Mononuclear cell (primary cell): ENCODE results near the gene LEF1. TPM values are rescaled to one million over a fixed set of nuclear protein-coding genes. Genes with fewer than 3 reads are reported as not detected.
A peak's percentile ranks its signal among the peaks of the same experiment; 100 is the strongest.

Experiments
- H3K27me3 ChIP-seq: 2 replicates; pipeline ENCODE4 v1.6.0; 2011; ENCODE audit warnings: low read length, control low read depth; ENCODE audit not compliant: insufficient read depth
- H3K4me1 ChIP-seq: 2 replicates; pipeline ENCODE4 v1.5.1; 2011; ENCODE audit warnings: mild to moderate bottlenecking, low read length, control low read depth; ENCODE audit not compliant: insufficient read depth
- H3K4me3 ChIP-seq: 2 replicates; pipeline ENCODE4 v1.5.1; 2011; ENCODE audit warnings: mild to moderate bottlenecking, low read length, moderate library complexity
- H3K9me3 ChIP-seq: 2 replicates; pipeline ENCODE4 v1.5.1; 2011; ENCODE audit warnings: low read depth, mild to moderate bottlenecking, control low read depth, low read length
- total RNA-seq: library from RNA; depleted of rRNA; stranded (reverse); fragments of >200 nt; gene quantifications from one replicate; pipeline ENCODE4 v1.2.3, GENCODE V29; 2012

Gene LEF1
- total RNA-seq, 1 donor, result 327 TPM

DNA sequence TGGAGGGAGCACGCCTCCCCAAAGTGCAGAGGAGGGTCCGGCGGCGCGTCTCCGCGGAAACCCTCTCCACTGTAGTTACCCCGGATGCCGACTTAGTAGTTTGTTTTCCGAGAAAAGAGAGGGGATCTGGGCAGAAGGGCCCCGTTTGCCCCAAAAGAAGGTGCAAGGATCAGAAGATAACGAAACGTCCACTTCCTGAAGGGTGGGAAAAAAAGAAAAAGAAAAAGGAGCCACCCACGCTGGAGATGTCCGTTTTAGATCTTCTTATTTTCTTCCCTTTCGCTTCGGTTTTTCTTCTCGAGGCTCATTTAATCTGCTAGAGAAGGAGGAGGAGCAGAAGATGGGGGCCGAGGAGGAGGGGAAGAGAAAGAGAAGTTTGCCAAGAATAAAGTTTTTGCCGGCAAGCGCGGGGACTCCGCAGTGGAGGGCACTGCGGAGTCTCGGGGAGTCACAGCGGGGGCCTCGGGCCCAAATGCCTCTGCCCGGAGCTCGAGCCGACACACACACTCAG, 517 bp downstream of the LEF1 start:
- Histone ChIP-seq H3K4me1 (peaks cover 52% of the 10 kb centered on the region), H3K9me3 (no peaks in the 10 kb centered on the region), H3K27me3 (peaks cover 85% of the 10 kb centered on the region), H3K4me3 (peak overlapping the region; percentile 61)

DNA sequence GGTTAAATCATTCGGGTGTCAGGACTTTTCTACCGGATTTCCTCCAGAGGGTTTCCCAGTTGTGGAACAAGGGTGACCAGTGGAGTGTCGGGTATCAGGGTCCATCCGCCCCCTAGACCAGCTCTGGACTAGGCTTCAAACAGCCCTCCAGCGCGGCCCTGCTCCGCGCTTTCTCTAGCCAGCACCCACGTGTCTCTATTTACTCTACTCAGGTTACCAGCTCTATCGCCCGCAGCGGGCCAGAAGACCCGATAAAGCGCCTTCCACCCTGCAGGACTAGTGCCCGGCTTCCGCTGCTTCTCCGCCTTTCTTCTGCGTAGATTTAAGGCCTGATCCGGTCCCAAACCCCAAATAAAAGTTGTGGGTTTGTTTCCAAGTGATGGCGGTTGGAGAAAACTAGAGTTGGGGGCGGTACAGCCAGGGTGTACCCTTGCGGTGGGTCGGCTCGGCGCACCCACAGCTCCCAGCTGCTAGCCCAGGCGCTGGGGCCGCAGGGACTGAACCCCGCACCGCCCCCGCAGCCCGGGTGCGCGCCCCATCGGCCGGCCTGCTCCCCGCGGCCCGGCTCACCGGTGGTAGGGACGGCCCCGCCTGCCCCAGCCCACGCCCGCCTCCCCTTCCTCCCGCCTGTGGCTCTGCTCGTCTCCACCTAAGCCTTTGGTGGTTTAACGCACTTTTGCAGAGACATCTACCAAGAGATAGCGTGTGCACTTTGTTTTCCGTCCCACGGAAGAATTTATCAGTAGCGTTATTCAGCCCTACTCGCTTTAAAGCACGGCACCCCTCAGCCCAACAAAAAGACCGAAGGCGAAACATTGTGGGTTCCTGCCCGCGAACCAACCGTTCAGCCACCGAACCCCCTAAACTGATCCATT, 2.1 kb downstream of the LEF1 start:
- peaks cover 82% of the 10 kb centered on the region for H3K27me3 ChIP-seq
- H3K4me1 ChIP-seq, result peaks cover 39% of the 10 kb centered on the region
- H3K9me3 ChIP-seq, result no peaks in the 10 kb centered on the region
- peak overlapping the region; percentile 61 for H3K4me3 ChIP-seq

DNA sequence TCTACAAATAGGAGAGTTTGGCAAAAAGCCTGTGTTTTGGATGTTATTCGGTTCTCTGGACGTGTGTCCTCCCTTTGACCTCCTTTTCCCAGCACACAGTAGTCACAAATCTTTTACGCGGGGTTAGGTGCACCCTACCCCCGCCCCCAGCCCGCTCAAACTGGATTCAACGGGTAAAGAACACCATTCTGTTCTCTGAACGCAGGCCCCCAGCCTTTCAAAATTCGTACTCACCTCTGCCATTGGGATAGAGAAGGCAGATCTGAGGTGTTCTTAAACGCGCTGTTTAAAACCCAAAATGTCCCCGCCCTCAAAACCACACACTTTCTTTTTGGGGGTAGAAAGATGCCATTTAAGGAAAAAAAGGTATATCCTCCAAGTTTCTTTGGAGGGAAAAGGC, 2.7 kb downstream of the LEF1 start:
- Histone ChIP-seq H3K9me3 (no peaks in the 10 kb centered on the region), H3K4me3 (peak overlapping the region; percentile 61), H3K4me1 (peaks cover 33% of the 10 kb centered on the region), H3K27me3 (peaks cover 82% of the 10 kb centered on the region)

DNA sequence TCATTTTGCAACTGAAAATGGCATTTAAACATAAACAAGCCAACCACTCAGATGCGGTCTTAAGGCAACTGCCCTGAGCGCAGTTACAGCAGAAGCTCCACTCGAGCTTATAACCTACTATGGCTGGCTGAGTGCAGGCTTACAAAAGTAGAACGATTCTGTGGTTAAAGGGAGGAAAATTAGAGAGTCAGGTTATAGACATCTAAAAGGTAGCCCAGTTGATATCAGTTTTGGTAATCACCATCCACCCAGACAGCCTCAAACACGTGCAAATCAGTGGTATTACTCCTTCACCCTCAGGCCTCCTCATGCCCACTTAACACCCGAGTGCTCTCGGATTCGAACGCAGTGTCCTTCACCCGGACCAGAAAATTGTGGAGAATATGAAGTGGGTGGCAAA, 3.1 kb downstream of the LEF1 start:
- Histone ChIP-seq H3K4me3 (peak overlapping the region; percentile 61), H3K27me3 (peaks cover 82% of the 10 kb centered on the region), H3K9me3 (no peaks in the 10 kb centered on the region), H3K4me1 (peaks cover 33% of the 10 kb centered on the region)

DNA sequence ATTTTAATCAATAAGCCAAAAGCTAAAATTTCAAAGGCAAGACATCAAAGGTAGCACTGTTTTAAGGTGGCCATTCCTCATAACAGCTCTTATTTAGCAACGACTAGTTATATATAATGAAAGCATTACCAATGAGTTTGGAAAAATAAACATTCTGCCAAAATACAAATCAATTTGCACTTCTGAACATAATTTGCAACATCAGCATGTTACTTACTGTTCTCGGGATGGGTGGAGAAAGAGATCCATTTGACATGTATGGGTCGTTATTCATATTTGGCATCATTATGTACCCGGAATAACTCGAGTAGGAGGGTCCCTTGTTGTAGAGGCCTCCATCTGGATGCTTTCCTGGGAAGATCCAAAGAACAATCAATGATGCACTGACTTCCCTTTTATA, 5.4 kb downstream of the LEF1 start:
- H3K4me1 ChIP-seq, result peaks cover 22% of the 10 kb centered on the region
- no peaks in the 10 kb centered on the region for H3K9me3 ChIP-seq
- peaks cover 67% of the 10 kb centered on the region for H3K27me3 ChIP-seq
- peak overlapping the region; percentile 38 for H3K4me3 ChIP-seq

DNA sequence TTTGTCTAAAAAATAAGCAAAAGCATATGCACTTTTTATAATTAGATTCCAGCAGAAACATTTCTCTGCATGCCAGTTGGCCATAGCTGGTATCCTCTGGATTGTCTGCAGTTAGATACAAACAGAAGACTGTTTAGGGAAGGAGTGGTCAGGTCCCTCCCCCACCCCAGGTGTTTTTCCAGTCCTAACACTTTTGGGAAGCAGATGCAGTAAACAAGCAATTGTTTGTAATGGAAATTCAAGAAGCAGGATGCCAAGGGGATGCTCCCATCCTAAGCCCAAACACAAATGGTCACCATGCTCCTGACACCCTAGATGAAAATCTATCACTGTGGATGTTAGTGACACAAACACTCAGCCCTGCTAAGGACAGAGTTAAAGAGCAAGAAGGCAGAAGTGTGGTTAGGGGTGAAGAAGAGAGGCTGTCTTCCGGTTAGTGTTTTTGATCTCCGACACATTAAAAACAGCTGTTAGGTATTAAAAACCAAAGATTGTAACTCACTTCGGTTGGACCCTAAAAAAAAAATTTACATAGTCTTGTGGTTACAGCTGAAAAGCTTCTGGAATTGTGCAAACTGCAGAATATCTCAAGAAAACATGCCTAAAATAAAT, 7.9 kb downstream of the LEF1 start:
- Histone ChIP-seq H3K4me1 (peaks cover 8% of the 10 kb centered on the region), H3K4me3 (peak overlapping the region; percentile 6), H3K27me3 (peaks cover 56% of the 10 kb centered on the region), H3K9me3 (no peaks in the 10 kb centered on the region)

DNA sequence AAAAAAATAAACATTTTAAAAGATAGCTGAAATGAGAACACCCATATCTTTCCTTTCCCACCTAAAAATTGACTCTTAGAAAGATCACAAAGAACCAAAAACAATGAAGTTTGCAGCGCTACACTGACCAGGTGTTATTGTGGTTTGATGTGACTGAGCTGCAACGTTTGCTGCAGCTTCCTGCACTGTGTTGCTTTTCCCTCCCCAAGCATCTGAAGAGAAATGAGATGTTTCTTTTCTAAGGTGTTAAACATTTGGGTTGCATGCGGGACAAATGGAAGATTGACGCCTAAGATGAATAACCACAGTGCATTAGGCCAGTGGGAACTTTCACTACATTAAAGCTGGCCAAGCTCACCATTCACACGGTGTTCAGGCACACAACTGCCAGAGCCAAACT, 8.9 kb downstream of the LEF1 start:
- H3K4me3 ChIP-seq, result no peak overlapping the region
- peaks cover 46% of the 10 kb centered on the region for H3K27me3 ChIP-seq
- H3K4me1 ChIP-seq, result peaks cover 8% of the 10 kb centered on the region

DNA sequence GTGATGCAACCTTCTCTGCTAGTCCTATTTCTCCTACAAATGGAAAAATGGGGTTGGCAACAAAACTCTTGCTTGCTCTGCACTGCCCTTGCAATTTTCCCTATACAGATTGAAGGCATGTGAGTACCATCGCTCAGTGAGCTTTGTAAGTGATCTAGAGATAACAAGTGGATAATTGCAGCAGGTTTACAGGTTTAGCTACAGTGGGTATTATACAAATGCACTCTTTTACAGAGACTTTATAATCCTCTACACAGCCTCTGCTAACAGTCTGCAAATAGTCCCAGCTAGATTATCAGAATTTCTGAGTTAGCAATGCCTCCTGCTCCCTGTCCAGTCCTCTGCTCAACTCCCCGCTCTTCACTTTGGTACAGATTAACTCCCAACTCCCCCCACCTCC, 11.1 kb downstream of the LEF1 start:
- no peak overlapping the region for H3K4me3 ChIP-seq
- peaks cover 31% of the 10 kb centered on the region for H3K27me3 ChIP-seq
- peaks cover 13% of the 10 kb centered on the region for H3K4me1 ChIP-seq
- H3K9me3 ChIP-seq, result no peaks in the 10 kb centered on the region

More for the DNA sequence above, 8.9 kb downstream of the LEF1 start:
- no peaks in the 10 kb centered on the region for H3K9me3 ChIP-seq

DNA sequence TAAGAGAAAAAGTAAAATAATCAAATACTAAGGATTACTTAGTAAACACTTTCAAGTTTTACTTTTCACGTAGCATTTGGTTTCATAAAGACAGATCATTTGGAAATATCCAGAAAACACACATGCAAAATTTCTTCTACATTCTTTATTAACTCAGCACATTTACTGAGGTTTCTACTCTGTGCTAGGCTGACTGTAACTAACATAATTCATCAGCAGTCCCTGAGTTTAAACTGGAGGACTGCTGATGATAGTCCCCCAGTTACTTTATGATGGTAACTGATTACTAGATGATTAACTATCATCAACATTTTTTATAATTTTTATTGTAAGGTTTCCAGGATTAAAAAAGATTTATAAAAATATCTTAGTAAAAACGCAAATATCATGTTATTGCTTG, 12.3 kb downstream of the LEF1 start:
- peaks cover 14% of the 10 kb centered on the region for H3K4me1 ChIP-seq
- no peaks in the 10 kb centered on the region for H3K9me3 ChIP-seq
- H3K27me3 ChIP-seq, result peaks cover 21% of the 10 kb centered on the region
- H3K4me3 ChIP-seq, result no peak overlapping the region

DNA sequence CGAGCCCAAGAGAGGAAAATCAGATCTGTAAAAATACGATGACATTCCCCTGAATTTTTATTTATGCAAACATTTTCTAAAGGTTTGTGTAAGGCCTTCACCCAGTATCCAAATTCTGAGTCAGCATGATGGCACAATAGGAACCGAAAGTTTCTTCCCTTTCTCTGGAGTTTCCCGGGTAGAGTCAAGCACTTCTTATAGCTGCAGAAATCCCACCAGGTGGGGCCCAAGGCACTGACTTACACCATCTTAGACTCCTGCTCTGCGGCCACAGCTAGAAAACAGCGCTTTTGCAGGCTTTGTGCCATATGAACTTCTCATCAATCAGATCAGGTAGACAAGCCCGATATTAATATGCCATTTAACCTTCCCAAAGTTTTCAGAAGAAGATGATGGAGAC, 13.4 kb downstream of the LEF1 start:
- Histone ChIP-seq H3K27me3 (peaks cover 10% of the 10 kb centered on the region), H3K9me3 (no peaks in the 10 kb centered on the region), H3K4me3 (no peak overlapping the region), H3K4me1 (peaks cover 9% of the 10 kb centered on the region)

DNA sequence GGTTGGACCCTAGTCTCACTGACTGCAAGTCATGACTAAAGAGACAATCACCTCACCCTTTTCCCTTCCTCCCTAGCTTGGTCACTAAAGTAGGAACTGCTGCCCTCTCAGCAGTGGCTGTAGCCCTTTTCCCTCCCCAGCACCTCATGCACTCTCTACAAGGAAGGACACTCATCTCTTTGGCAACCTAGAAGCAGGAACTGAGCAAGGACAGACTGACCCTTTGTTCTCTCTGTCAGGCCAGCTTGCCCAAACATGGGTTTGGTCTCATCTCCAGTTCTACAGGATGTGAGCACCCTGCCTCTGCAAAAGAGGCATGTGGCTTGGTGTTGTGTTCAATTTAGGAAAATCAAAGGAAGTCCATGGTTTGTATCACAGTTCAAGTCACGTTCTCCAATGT, 15.8 kb downstream of the LEF1 start:
- Histone ChIP-seq H3K4me1 (peaks cover 10% of the 10 kb centered on the region), H3K9me3 (no peaks in the 10 kb centered on the region), H3K4me3 (no peak overlapping the region), H3K27me3 (peaks cover 3% of the 10 kb centered on the region)

DNA sequence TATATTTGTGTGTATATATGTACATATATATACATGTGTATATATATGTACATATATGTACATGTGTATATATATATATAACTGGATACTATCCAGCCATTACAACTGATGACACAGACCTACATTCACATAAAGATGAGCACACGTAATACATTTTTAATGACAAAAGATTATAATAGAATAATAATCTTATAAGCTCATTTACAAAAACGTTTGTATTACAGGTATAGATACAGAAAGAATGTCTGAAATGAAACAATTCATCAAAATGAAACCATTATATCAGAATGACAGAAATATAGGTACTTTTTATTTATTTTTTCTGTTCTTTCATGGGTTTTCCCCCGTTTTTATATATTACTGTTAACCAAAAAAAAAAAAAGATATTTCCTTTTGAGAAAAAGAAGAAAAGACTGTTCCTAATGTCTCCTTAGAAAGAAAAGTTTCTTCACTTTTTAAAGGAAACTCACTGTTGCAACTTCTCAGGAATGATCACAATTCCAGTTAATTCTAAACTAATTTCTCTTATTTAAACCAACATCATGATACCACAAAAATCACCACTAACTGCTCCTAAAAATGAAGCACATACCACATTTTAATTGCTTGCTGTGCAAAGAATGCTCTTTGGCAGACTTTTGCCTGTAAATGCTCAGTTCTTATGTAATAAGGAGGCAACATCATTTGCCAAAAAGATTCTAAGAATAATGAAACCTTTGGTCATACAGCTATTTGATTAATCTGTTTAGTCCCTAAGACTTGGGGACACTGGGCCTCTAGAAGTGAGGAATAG, 18.9 kb downstream of the LEF1 start:
- Histone ChIP-seq H3K9me3 (no peaks in the 10 kb centered on the region), H3K4me3 (no peak overlapping the region), H3K27me3 (no peaks in the 10 kb centered on the region), H3K4me1 (peaks cover 11% of the 10 kb centered on the region)

DNA sequence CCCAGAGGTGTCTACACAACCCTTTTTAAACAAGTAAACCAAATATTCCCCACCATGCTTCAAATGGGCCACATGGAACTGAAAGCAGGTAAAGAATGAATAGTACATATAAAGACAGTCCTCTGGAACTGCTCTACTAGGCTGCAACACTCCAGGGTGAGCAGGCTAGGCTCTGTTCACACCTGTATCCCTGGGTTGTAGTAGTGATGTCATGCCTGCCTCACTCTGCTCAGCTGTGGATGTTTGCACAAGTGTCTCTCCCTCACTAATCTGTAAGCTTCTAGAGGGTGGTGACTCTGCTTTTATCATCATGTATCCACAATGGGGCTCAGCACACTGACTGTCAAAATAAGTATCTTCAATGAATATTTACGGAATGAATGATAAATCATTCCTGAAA, 20.4 kb downstream of the LEF1 start:
- Histone ChIP-seq H3K27me3 (no peaks in the 10 kb centered on the region), H3K4me3 (no peak overlapping the region), H3K4me1 (peaks cover 18% of the 10 kb centered on the region), H3K9me3 (no peaks in the 10 kb centered on the region)

DNA sequence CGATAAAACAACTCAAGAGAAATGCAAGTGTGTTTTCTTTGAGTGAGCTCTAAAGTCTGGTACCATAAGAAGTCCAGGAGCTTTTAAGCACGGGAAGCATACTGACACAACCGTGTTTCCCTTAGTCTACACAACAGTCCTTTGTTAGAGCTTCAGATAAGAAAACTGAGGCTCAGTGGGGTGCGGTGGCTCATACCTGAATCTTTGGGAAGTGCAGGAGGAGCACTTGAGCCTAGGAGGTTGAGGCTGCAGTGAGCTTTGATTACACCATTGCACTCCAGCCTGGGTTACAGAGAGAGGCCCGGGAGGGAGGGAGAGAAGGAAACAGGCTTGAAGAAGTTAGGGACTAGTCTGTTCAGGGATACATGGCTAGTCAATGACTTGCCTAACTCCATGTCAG, 21.9 kb downstream of the LEF1 start:
- no peaks in the 10 kb centered on the region for H3K9me3 ChIP-seq
- no peak overlapping the region for H3K4me3 ChIP-seq
- H3K4me1 ChIP-seq, result peaks cover 11% of the 10 kb centered on the region

DNA sequence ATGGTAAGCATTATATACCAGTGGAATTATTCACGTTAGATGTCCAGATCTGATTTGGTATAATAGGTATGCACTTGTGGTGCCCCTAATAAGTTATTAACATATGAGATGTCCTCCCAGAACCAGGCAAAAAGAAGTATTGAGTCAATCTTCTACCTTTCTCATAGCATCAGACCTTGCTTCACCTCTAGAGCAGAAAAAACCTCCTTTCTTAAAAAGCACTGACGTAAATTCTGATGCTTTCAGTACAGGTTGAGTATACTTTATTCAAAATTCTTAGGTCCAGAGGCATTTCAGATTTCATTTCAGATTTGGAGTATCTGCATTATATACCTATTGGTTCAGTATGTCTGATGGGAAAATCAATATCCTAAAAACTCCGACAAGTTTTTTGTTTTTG, 22.4 kb downstream of the LEF1 start:
- Histone ChIP-seq H3K4me3 (no peak overlapping the region), H3K27me3 (no peaks in the 10 kb centered on the region), H3K4me1 (peaks cover 11% of the 10 kb centered on the region), H3K9me3 (no peaks in the 10 kb centered on the region)

More for the DNA sequence above, 21.9 kb downstream of the LEF1 start:
- H3K27me3 ChIP-seq, result no peaks in the 10 kb centered on the region
